HL-60 (cell line): ENCODE results near the gene A2M.

ENCODE experiments used
- DNase-seq, 2 experiments: peaks; one replicate each; pipeline ENCODE4 v3.0.0-alpha.2; 2010 to 2020; ENCODE audit warnings: low read depth in 1 of 2, low spot score in 1 of 2
- H3K27ac ChIP-seq: fragments of 250-450 bp; sonication (Bioruptor Pico); replicated peaks from 2 replicates; pipeline ENCODE4 v1.5.1; 2020; ENCODE audit warnings: mild to moderate bottlenecking, moderate library complexity
- H3K27me3 ChIP-seq: fragments of 250-450 bp; sonication (Bioruptor Pico); 2 replicates; pipeline ENCODE4 v1.5.1; 2021; ENCODE audit warnings: mild to moderate bottlenecking, moderate library complexity; ENCODE audit not compliant: insufficient read depth, poor library complexity, severe bottlenecking
- H3K4me3 ChIP-seq: replicated peaks from 2 replicates; pipeline ENCODE4 v1.5.1; 2011; ENCODE audit warnings: mild to moderate bottlenecking, control low read depth, low read length; ENCODE audit not compliant: insufficient read depth
- CTCF ChIP-seq: IDR thresholded peaks from one replicate; pipeline ENCODE4 v1.5.1; 2011; ENCODE audit warnings: low read length, control low read depth, inconsistent platforms; ENCODE audit not compliant: insufficient read depth
- GABPA ChIP-seq: IDR thresholded peaks from 2 replicates; pipeline ENCODE4 v1.6.1; 2012; ENCODE audit warnings: low read depth
- POLR2AphosphoS5 ChIP-seq: IDR thresholded peaks from 2 replicates; pipeline ENCODE4 v1.6.1; 2012; ENCODE audit warnings: low read depth
- REST ChIP-seq: IDR thresholded peaks from 2 replicates; pipeline ENCODE4 v1.6.1; 2012; ENCODE audit warnings: low read depth; ENCODE audit not compliant: insufficient replicate concordance
- SPI1 ChIP-seq: IDR thresholded peaks from 2 replicates; pipeline ENCODE4 v1.6.1; 2012; ENCODE audit warnings: low read depth, mild to moderate bottlenecking, borderline replicate concordance

Gene A2M

GRCh38 chr12:9040484-9041186, 75.1 kb downstream of the A2M start:
- H3K27ac ChIP-seq: no peak overlapping the region
- TF ChIP-seq REST (no peak), SPI1 (no peak), CTCF (no peak)
- no peak for DNase-seq
- H3K27me3 ChIP-seq: no peaks in the 10 kb centered on the region
- no peak overlapping the region for H3K4me3 ChIP-seq

- peak in 1 of 2 experiments; percentile 26 for DNase-seq
- TF ChIP-seq SPI1 (no peak), CTCF (peak; percentile 20)
- Histone ChIP-seq H3K4me3 (no peak overlapping the region), H3K27ac (no peak overlapping the region), H3K27me3 (no peaks in the 10 kb centered on the region)
Observed at GRCh38 chr12:9039397-9039977, 76.2 kb downstream of the A2M start.

- Histone ChIP-seq H3K27ac (no peak overlapping the region), H3K27me3 (no peaks in the 10 kb centered on the region), H3K4me3 (no peak overlapping the region)
- DNase-seq: no peak
- TF ChIP-seq CTCF: no peak
- no peak for TF ChIP-seq SPI1
- no peak for TF ChIP-seq POLR2AphosphoS5
- no peak for TF ChIP-seq GABPA
- TF ChIP-seq REST: no peak
Observed at GRCh38 chr12:9037431-9037830, 78.3 kb downstream of the A2M start.

DNA sequence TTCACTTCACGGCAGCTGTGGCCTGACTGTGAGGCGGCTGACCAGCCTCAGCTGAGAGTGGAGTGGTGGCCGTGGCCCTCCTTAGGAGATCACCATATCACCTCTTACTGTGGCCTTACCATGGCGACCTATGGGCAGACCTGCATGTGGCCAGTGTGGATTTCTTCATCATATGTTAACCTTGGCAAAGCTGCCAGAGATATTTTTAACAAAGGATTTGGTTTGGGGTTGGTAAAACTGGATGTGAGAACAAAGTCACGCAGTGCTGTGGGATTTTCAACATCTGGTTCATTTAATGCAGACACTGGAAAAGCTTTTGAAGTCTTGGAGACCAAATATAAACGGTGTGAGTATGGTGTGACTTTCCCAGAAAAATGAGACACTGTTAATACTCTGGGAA, 79.5 kb downstream of the A2M start:
- H3K27ac ChIP-seq: no peak overlapping the region
- H3K27me3 ChIP-seq: no peaks in the 10 kb centered on the region
- H3K4me3 ChIP-seq: no peak overlapping the region
- no peak for TF ChIP-seq POLR2AphosphoS5
- no peak for DNase-seq
